Activated CD4-positive, alpha-beta T cell treated with anti-CD3 and anti-CD28 coated beads, Interleukin-2, Interleukin-4, amounts not matched to agents 100 ng/mL and 50 ng/mL, durations not matched to agents 16 hours and 8 hours (primary cell): ENCODE measurements around the gene ASNSD1.

Experiments
- DNase-seq: peaks from one replicate; pipeline ENCODE4 v3.0.0-alpha.2; 2020; ENCODE audit warnings: low spot score

Gene ASNSD1

DNA sequence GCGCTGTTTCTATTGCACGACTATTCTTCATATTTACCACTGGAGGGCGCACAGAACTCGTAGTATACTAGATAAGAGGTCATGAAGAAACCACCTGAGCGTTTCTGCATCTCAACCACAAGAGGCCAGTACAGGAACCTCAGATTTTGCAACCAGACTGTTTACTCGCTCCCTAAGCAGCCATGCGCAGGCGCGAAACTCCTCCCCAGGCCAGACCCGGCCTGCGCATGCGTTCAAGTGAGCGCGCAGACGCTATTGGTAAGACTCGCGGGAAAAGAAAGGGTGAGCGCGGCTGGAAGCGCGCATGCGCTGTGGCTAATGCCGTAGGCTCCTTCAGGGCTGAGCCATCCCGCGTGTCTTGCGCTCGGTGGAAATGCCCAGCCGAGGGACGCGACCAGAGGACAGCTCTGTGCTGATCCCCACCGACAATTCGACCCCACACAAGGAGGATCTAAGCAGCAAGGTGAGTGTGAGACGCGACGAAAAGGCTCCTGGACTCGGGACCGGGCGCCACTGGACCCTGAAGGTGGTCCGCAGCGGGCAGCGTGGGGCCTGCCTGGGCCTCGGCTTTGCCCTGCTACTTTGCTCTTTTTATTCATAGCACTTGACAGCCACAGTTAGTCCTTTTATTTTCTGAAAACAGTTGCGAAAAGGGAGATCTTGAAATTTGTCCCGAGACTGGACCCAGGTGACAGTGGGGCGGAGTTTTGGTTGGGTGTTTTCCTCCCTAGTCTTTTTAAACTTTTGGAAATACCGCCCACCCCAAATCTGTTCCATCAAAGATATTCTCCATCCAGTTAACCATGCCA, at the start of gene ASNSD1:
Gene ASNSD1 (plus strand): TSS at position 312 of the 809 bp plus-strand sequence. CDS start 4,674 bp downstream, outside the sequence.
- DNase-seq = peak; percentile 99

DNA sequence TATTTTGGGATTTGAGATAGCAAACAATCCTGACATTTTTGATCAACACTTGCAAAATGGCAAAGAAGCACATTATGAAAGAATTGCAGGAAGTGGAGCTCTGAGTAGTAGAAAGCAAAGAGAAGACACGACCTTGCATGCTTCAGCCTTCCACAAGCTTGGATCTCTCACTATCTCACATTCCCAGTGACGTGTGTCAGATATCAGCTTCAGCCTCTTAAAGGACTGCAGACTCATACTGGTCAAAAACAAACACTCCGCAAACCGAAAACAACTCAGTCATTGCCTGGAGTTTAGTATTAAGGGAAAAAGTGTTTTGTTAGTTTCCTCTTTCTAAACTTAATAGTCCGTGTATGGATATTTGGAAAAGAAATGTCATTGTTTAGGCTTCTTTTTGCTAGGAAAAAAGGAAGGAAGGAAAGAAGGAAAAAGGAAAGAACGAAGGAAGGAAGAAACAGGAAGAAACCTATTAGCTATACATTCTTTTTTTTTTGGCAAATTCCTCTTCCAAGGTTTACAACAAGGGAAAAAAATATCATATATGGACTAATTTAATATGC, 48.1 kb upstream of the ASNSD1 start:
- DNase-seq = no peak

- no peak for DNase-seq
Observed at GRCh38 chr2:189613650-189614420, 47.4 kb upstream of the ASNSD1 start.

GRCh38 chr2:189614585-189614984, 46.7 kb upstream of the ASNSD1 start:
- no peak for DNase-seq

DNA sequence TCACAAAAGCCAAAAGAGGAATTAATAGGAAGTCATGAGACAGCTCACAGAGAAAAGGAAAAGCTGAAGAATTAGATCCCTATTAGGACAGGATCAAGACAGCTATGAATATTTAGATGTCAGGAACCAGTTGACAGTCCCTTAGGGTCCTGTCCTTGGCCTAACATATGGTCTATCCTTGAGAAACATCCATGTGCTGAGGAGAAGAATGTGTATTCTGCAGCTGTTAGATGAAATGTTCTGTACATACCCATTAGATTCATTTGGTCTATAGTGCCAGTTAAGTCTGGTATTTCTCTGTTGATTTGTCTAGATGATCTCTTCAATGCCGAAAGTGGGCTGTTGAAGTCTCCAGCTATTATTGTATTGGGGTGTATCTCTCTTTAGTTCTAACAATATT, 43.1 kb upstream of the ASNSD1 start:
- DNase-seq = no peak

DNA sequence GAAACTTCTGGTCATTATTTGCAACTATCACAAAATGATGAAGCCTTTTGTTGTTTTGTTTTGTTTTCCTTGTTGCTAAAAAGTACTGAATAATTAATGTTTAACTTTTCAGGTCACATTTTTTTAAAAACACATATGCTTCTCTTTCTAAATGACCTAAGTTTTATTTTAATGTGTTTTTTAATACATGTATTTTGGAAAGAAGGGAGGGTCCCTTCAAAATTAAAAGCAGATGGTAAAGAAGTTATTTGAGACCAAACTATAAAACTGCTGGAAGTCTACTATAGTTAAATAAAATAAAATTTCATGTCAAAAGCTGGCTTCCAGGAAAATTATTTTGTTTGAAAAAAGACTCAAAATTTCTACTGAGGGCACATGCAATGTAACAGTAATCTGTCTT, 39.5 kb upstream of the ASNSD1 start:
- DNase-seq = no peak

GRCh38 chr2:189623049-189623448, 38.2 kb upstream of the ASNSD1 start:
- DNase-seq = no peak

- DNase-seq = no peak
Observed at GRCh38 chr2:189624648-189625355, 36.5 kb upstream of the ASNSD1 start.

GRCh38 chr2:189625636-189626035, 35.6 kb upstream of the ASNSD1 start:
- no peak for DNase-seq

DNA sequence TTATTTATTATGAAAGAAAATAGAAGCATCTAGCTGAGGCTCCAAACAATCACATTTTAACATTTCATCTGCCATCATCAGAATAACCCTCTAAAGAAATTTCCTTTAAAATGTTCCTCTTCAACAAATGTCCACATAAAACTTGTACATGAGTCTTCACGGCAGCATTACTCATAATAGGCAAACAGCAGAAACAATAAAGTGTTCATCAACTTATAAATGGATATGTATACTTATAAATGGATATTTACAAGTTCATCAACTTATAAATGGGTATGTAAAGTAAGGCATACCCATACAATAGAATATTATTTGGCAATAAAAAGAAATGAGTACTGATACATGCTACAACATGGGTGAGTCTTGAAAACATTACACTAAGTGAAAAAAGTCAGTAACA, 33.5 kb upstream of the ASNSD1 start:
- DNase-seq = no peak

DNA sequence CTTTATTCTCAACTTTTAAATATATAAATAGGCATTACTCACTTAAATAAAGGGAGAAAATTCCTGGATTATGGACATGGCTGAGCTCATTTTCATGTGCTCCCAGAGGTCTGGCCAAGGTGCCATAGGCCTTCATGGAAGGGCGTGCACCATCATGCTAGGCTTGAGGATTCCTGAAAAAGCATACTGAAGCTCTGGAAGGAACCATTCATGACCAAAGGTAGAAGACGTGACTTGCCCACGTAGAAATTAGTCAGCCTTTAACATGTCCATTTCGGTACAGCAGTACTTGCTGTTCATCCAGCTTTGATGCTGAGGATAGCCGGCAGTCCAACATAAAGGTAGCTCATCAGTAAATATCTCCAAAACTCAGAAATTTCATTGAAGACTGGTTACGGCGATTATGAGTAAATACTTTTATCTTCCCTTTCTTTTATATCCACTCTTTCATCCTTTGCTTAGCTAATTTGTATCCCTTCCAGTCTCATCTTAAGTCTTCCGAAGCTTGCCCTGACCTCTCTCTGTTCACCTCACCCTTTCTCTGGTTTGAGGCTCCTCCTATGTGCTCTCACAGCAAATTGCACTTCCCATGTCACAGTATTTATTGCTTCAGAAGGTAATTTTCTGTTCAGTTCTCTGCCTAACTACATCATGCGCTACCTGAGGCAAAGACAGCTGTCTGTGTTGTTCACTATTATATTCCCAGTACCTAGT, 32.3 kb upstream of the ASNSD1 start:
- no peak for DNase-seq

DNA sequence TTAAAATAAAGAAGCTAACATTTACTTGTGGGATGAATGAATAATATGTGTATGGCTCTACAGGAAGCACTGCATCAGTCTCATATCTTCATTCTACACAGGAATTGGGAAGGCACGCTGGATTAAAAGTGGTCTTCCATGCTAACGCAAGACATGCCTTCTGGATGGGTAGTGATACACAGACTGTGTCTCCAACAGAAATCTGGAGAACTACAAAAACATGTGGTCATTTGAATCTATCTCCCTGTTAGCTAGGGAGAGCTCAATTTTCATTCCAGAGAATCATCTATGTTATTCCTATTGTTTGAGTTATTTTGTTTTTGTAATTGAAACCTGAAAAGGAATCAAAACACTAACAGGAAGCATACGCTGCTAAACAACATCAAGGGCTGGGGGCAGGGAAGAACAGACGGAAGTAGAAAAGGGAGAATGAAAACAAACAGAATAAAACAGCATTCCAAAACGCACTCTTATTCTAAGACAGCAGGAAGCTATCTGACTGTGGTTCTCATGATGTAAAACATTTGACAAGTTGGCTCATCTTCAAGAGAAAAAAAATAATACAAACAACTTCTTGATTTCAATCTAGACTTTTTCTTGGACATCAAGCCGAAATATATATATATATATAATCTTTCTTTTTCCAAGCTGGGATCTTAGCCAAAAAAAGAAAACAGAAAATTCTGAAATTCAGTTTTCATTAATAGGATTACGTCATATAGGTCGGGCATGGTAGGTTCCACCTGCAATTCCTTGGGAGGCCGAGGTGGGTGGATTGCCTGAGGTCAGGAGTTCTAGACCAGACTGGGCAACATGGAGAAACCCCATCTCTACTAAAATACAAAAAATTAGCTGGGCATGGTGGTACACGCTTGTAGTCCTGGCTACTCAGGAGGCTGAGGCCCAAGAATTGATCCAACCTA, 31.5 kb upstream of the ASNSD1 start:
- DNase-seq = no peak

- DNase-seq = no peak
Observed at GRCh38 chr2:189631849-189632248, 29.4 kb upstream of the ASNSD1 start.

GRCh38 chr2:189633392-189633811, 27.9 kb upstream of the ASNSD1 start:
- no peak for DNase-seq

- DNase-seq = no peak
Observed at GRCh38 chr2:189635353-189635752, 25.9 kb upstream of the ASNSD1 start.

- DNase-seq = no peak
Observed at GRCh38 chr2:189638301-189639006, 22.8 kb upstream of the ASNSD1 start.

- no peak for DNase-seq
Observed at GRCh38 chr2:189639007-189639609, 22.2 kb upstream of the ASNSD1 start.

DNA sequence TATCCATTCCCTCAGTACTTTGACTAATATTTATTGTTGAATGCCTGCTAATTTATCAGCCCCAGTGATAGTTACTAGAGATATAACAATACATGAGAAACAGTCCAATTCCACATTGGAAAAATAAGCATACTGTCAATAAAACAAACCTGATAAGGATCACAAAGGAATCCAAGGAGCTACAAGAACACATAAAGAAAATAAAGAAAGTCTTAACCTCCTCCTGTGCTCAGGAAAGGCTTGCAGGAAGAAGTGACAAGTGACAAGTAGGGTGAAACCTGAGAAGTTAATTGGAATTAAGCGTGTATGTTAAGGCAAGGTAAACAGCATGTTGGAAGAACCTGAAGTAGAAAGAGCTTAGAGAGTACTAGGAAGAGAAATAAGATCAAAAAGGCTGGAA, 20.3 kb upstream of the ASNSD1 start:
- DNase-seq = no peak

- DNase-seq = peak; percentile 58
Observed at GRCh38 chr2:189641590-189641989, 19.7 kb upstream of the ASNSD1 start.

DNA sequence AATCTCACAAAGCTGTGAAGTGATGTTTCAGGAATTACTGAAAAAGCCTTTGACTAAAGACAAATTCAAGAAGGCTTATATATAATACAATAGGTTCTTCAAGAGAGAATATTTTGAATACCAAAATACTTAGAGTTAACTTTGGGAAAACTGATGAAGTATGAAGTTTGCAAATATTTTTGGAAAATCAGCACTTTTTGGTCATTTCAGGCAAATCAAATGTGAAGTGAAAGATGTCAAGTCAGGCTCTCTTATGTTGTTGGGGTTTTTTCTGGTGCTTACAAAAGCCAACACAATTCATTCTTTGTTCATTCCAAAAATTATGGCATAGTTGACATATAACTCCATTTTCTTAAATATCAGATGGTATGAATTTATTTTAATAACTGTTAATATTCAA, 14.7 kb upstream of the ASNSD1 start:
- DNase-seq = no peak
